Adipocyte (in vitro differentiated cells): ENCODE measurements around the gene FBLIM1.

Experiments used
- DNase-seq: peaks from one replicate; pipeline ENCODE4 v3.0.0-alpha.2; 2015; ENCODE audit warnings: low read depth
- H3K27me3 ChIP-seq: replicated peaks from 2 replicates; pipeline ENCODE4 v1.7.0; 2013; ENCODE audit warnings: mild to moderate bottlenecking, low read length, moderate library complexity; ENCODE audit not compliant: control insufficient read depth, insufficient read depth
- H3K36me3 ChIP-seq: 2 replicates; pipeline ENCODE4 v1.7.0; 2013; ENCODE audit warnings: low read length, mild to moderate bottlenecking, moderate library complexity; ENCODE audit not compliant: control insufficient read depth, insufficient read depth, severe bottlenecking
- H3K4me1 ChIP-seq: 2 replicates; pipeline ENCODE4 v1.7.0; 2013; ENCODE audit warnings: mild to moderate bottlenecking, low read length, moderate library complexity; ENCODE audit not compliant: control insufficient read depth, insufficient read depth
- H3K4me3 ChIP-seq: 2 replicates; pipeline ENCODE4 v1.7.0; 2013; ENCODE audit warnings: mild to moderate bottlenecking, low read length, moderate library complexity
- H3K9ac ChIP-seq: 2 replicates; pipeline ENCODE4 v1.7.0; 2013; ENCODE audit warnings: mild to moderate bottlenecking, low read length, moderate library complexity
- H3K9me3 ChIP-seq: 2 replicates; pipeline ENCODE4 v1.7.0; 2013; ENCODE audit warnings: mild to moderate bottlenecking, low read length, moderate library complexity; ENCODE audit not compliant: control insufficient read depth

FBLIM1 gene

GRCh38 chr1:15833842-15834405, 75.3 kb downstream of the FBLIM1 start:
- Histone ChIP-seq H3K9ac (peak overlapping the region; percentile 98), H3K4me3 (peak overlapping the region; percentile 92), H3K9me3 (no peaks in the 10 kb centered on the region), H3K4me1 (peaks cover 20% of the 10 kb centered on the region), H3K27me3 (no peaks in the 10 kb centered on the region), H3K36me3 (no peaks in the 10 kb centered on the region)
- DNase-seq = peak; percentile 38

GRCh38 chr1:15834406-15835204, 76.0 kb downstream of the FBLIM1 start:
- H3K9me3 ChIP-seq = no peaks in the 10 kb centered on the region
- peaks cover 20% of the 10 kb centered on the region for H3K4me1 ChIP-seq
- peak overlapping the region; percentile 92 for H3K4me3 ChIP-seq
- no peaks in the 10 kb centered on the region for H3K36me3 ChIP-seq
- peak overlapping the region; percentile 98 for H3K9ac ChIP-seq
- DNase-seq = peak; percentile 93
- H3K27me3 ChIP-seq = no peaks in the 10 kb centered on the region

GRCh38 chr1:15835205-15835740, 76.7 kb downstream of the FBLIM1 start:
- Histone ChIP-seq H3K27me3 (no peaks in the 10 kb centered on the region), H3K9ac (peak overlapping the region; percentile 98), H3K4me3 (peak overlapping the region; percentile 92), H3K36me3 (no peaks in the 10 kb centered on the region), H3K9me3 (no peaks in the 10 kb centered on the region), H3K4me1 (peaks cover 20% of the 10 kb centered on the region)
- DNase-seq = no peak

- Histone ChIP-seq H3K9me3 (no peaks in the 10 kb centered on the region), H3K4me1 (peaks cover 20% of the 10 kb centered on the region), H3K4me3 (peak overlapping the region; percentile 92), H3K9ac (peak overlapping the region; percentile 98), H3K36me3 (no peaks in the 10 kb centered on the region), H3K27me3 (no peaks in the 10 kb centered on the region)
- peak; percentile 100 for DNase-seq
Measured at GRCh38 chr1:15835741-15836510, 77.3 kb downstream of the FBLIM1 start.
